ENCODE measurements around the gene HOXA4.

GRCh38 chr7:27143023-27143949 is 12.7 kb upstream of the HOXA4 start, which contains the start of gene HOXA5:
- TF ChIP-seq CTCF (IDR thresholded peaks at IDR 0.05; ENCODE audit: insufficient read depth, low read length): peak; percentile 17
- TF ChIP-seq, protein P1, sequence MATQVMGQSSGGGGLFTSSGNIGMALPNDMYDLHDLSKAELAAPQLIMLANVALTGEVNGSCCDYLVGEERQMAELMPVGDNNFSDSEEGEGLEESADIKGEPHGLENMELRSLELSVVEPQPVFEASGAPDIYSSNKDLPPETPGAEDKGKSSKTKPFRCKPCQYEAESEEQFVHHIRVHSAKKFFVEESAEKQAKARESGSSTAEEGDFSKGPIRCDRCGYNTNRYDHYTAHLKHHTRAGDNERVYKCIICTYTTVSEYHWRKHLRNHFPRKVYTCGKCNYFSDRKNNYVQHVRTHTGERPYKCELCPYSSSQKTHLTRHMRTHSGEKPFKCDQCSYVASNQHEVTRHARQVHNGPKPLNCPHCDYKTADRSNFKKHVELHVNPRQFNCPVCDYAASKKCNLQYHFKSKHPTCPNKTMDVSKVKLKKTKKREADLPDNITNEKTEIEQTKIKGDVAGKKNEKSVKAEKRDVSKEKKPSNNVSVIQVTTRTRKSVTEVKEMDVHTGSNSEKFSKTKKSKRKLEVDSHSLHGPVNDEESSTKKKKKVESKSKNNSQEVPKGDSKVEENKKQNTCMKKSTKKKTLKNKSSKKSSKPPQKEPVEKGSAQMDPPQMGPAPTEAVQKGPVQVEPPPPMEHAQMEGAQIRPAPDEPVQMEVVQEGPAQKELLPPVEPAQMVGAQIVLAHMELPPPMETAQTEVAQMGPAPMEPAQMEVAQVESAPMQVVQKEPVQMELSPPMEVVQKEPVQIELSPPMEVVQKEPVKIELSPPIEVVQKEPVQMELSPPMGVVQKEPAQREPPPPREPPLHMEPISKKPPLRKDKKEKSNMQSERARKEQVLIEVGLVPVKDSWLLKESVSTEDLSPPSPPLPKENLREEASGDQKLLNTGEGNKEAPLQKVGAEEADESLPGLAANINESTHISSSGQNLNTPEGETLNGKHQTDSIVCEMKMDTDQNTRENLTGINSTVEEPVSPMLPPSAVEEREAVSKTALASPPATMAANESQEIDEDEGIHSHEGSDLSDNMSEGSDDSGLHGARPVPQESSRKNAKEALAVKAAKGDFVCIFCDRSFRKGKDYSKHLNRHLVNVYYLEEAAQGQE (IDR thresholded peaks at IDR 0.05; ENCODE audit: insufficient replicate concordance, low read depth): no peak
- no peak for TF ChIP-seq POLR2AphosphoS5 (IDR thresholded peaks at IDR 0.05; ENCODE audit: low read depth)
- no peak for TF ChIP-seq GABPA (IDR thresholded peaks at IDR 0.05; ENCODE audit: low read depth)
- no peak for TF ChIP-seq SPI1 (IDR thresholded peaks at IDR 0.05; ENCODE audit: borderline replicate concordance, low read depth)

Measured in HL-60 (cell line).